Caco-2 (cell line): ENCODE results near the gene SLIT3. TPM values are rescaled to one million over a fixed set of nuclear protein-coding genes. Genes with fewer than 3 reads are reported as not detected.

Experiments
- BruUV-seq: library from RNA; stranded (reverse); fragments of 400-500 nt; replicated peaks from 2 replicates; lab custom pipeline; 2021; lab: Mats Ljungman, UMichigan
- CTCF ChIA-PET: fragments of 300-600 bp; sonication (Branson Sonifier 250); formaldehyde crosslinking; loops from one replicate; lab custom pipeline; 2022; ENCODE audit warnings: antibody characterized with exemption; lab: Charles Lee
- POLR2A ChIA-PET: fragments of 300-600 bp; sonication (Branson Sonifier 250); formaldehyde crosslinking; loops from one replicate; lab custom pipeline; 2022; ENCODE audit warnings: antibody characterized with exemption; lab: Charles Lee
- DNase-seq, 2 experiments: peaks; one replicate each; pipeline versions ENCODE4 v3.0.0 to v3.0.0-alpha.2; 2020 to 2022
- H3K27me3 ChIP-seq: replicated peaks from 2 replicates; pipeline ENCODE4 v1.6.0; 2011; ENCODE audit warnings: low read length; ENCODE audit not compliant: control insufficient read depth, insufficient read depth
- H3K36me3 ChIP-seq: 2 replicates; pipeline ENCODE4 v1.5.1; 2011; ENCODE audit warnings: low read length; ENCODE audit not compliant: control insufficient read depth, insufficient read depth
- H3K4me1 ChIP-seq: fragments of 250-450 bp; sonication (Bioruptor Pico); 2 replicates; pipeline ENCODE4 v1.5.1; 2020; ENCODE audit warnings: mild to moderate bottlenecking
- H3K4me3 ChIP-seq: 2 replicates; pipeline ENCODE4 v1.5.1; 2011; ENCODE audit warnings: low read depth, mild to moderate bottlenecking, control low read depth, low read length
- H3K9me3 ChIP-seq: fragments of 250-450 bp; sonication (Bioruptor Pico); 2 replicates; pipeline ENCODE4 v1.5.1; 2020; ENCODE audit warnings: mild to moderate bottlenecking, moderate library complexity
- H3K27ac Mint-ChIP-seq: one replicate; pipeline ENCODE4 v1.8.0; 2022; ENCODE audit warnings: mixed read lengths; ENCODE audit not compliant: unreplicated experiment
- H3K27me3 Mint-ChIP-seq: one replicate; pipeline ENCODE4 v1.8.0; 2022; ENCODE audit warnings: mixed read lengths; ENCODE audit not compliant: insufficient read depth, unreplicated experiment
- H3K36me3 Mint-ChIP-seq: one replicate; pipeline ENCODE4 v1.8.0; 2022; ENCODE audit warnings: mild to moderate bottlenecking, mixed read lengths; ENCODE audit not compliant: insufficient read depth, unreplicated experiment
- H3K4me1 Mint-ChIP-seq: one replicate; pipeline ENCODE4 v1.8.0; 2022; ENCODE audit warnings: low read depth, mixed read lengths; ENCODE audit not compliant: unreplicated experiment
- H3K4me3 Mint-ChIP-seq: one replicate; pipeline ENCODE4 v1.8.0; 2022; ENCODE audit warnings: mild to moderate bottlenecking, moderate library complexity, mixed read lengths; ENCODE audit not compliant: unreplicated experiment
- H3K9me3 Mint-ChIP-seq: one replicate; pipeline ENCODE4 v1.8.0; 2022; ENCODE audit warnings: mixed read lengths; ENCODE audit not compliant: unreplicated experiment
- intact Hi-C: fragments of 100-400 bp; cut with micrococcal nuclease; formaldehyde crosslinking; loops from one replicate; pipeline ENCODE4 v1.10.0; 2022; ENCODE audit not compliant: unreplicated experiment
- total RNA-seq: library from RNA; stranded (reverse); gene quantifications from 2 replicates; pipeline ENCODE4 v1.2.3, GENCODE V29; 2022
- TF ChIP-seq, protein P1 (sequence below), 2 experiments: fragments of 200-600 bp in 1 of 2; IDR thresholded peaks; 1 replicate in 1 of 2; 2 replicates in 1 of 2; pipeline versions ENCODE4 v1.5.1 to v1.8.0; 2011 to 2022; ENCODE audit warnings: antibody characterized with exemption in 1 of 2, control low read depth in 1 of 2, inconsistent platforms in 1 of 2, low read depth in 1 of 2, low read length in 1 of 2, mild to moderate bottlenecking in 1 of 2, moderate library complexity in 1 of 2; ENCODE audit not compliant: insufficient read depth in 1 of 2, severe bottlenecking in 1 of 2, unreplicated experiment in 1 of 2

Gene SLIT3
- total RNA-seq, 1 experiment from 2014 or later = 2.1 TPM

- DNase-seq = no peak
- Mint-ChIP-seq H3K4me1 (peaks cover 35% of the 10 kb centered on the region), H3K36me3 (no peaks in the 10 kb centered on the region), H3K27ac (no peak overlapping the region), H3K4me3 (no peak overlapping the region), H3K9me3 (peaks cover 21% of the 10 kb centered on the region), H3K27me3 (no peaks in the 10 kb centered on the region)
- POLR2A ChIA-PET = no interaction called here
- Histone ChIP-seq H3K36me3 (no peaks in the 10 kb centered on the region), H3K27me3 (no peaks in the 10 kb centered on the region), H3K4me3 (no peak overlapping the region), H3K9me3 (no peaks in the 10 kb centered on the region), H3K4me1 (peaks cover 13% of the 10 kb centered on the region)
- no TSS peak for BruUV-seq
- CTCF ChIA-PET = no interaction called here
- intact Hi-C loops = no loop called here
- TF ChIP-seq, protein P1, sequence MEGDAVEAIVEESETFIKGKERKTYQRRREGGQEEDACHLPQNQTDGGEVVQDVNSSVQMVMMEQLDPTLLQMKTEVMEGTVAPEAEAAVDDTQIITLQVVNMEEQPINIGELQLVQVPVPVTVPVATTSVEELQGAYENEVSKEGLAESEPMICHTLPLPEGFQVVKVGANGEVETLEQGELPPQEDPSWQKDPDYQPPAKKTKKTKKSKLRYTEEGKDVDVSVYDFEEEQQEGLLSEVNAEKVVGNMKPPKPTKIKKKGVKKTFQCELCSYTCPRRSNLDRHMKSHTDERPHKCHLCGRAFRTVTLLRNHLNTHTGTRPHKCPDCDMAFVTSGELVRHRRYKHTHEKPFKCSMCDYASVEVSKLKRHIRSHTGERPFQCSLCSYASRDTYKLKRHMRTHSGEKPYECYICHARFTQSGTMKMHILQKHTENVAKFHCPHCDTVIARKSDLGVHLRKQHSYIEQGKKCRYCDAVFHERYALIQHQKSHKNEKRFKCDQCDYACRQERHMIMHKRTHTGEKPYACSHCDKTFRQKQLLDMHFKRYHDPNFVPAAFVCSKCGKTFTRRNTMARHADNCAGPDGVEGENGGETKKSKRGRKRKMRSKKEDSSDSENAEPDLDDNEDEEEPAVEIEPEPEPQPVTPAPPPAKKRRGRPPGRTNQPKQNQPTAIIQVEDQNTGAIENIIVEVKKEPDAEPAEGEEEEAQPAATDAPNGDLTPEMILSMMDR (IDR thresholded peaks at IDR 0.05; ENCODE audit: insufficient read depth in 1 of 2, low read depth in 1 of 2, low read length in 1 of 2, severe bottlenecking in 1 of 2, unreplicated experiment in 1 of 2) = no peak
These were observed 132.7 kb downstream of the SLIT3 start for GRCh38 chr5:169168280-169168679.

GRCh38 chr5:169166078-169166477 lies 134.9 kb downstream of the SLIT3 start:
- no peak for DNase-seq
- Mint-ChIP-seq H3K9me3 (no peaks in the 10 kb centered on the region), H3K27ac (peak overlapping the region; percentile 31), H3K4me3 (no peak overlapping the region), H3K36me3 (peaks cover 3% of the 10 kb centered on the region), H3K4me1 (peaks cover 30% of the 10 kb centered on the region), H3K27me3 (no peaks in the 10 kb centered on the region)
- no peaks in the 10 kb centered on the region for H3K27me3 ChIP-seq
- POLR2A ChIA-PET = no interaction called here
- no peak overlapping the region for H3K4me3 ChIP-seq
- H3K9me3 ChIP-seq = no peaks in the 10 kb centered on the region
- no peaks in the 10 kb centered on the region for H3K36me3 ChIP-seq
- TF ChIP-seq, protein P1 (IDR thresholded peaks at IDR 0.05; ENCODE audit: insufficient read depth in 1 of 2, low read depth in 1 of 2, low read length in 1 of 2, severe bottlenecking in 1 of 2, unreplicated experiment in 1 of 2) = no peak
- CTCF ChIA-PET = no interaction called here
- intact Hi-C loops = no loop called here
- no TSS peak for BruUV-seq
- peaks cover 17% of the 10 kb centered on the region for H3K4me1 ChIP-seq

- BruUV-seq = no TSS peak
- ChIA-PET CTCF (no interaction called here), POLR2A (no interaction called here)
- Mint-ChIP-seq H3K27me3 (no peaks in the 10 kb centered on the region), H3K36me3 (peaks cover 10% of the 10 kb centered on the region), H3K4me3 (no peak overlapping the region), H3K4me1 (peaks cover 37% of the 10 kb centered on the region), H3K9me3 (no peaks in the 10 kb centered on the region), H3K27ac (peak overlapping the region; percentile 40)
- TF ChIP-seq, protein P1 (IDR thresholded peaks at IDR 0.05; ENCODE audit: insufficient read depth in 1 of 2, low read depth in 1 of 2, low read length in 1 of 2, severe bottlenecking in 1 of 2, unreplicated experiment in 1 of 2) = no peak
- Histone ChIP-seq H3K4me1 (peaks cover 26% of the 10 kb centered on the region), H3K36me3 (no peaks in the 10 kb centered on the region), H3K27me3 (no peaks in the 10 kb centered on the region), H3K4me3 (no peak overlapping the region), H3K9me3 (no peaks in the 10 kb centered on the region)
- intact Hi-C loops = no loop called here
- DNase-seq = no peak
These were observed 135.9 kb downstream of the SLIT3 start for GRCh38 chr5:169165052-169165451.
